SK-N-SH treated with all-trans-retinoic acid at 6 μM for 48 hours (cell line): ENCODE data around the gene BDNF.

Experiments
- ATAC-seq: fragments of 200-7000 bp; cut with Tn5 transposase; 3 replicates; pipeline ENCODE4 v1.9.1; 2020; ENCODE audit warnings: mild to moderate bottlenecking, moderate library complexity
- ARNTL ChIP-seq: fragments of 450-650 bp; formaldehyde crosslinking; IDR thresholded peaks from 2 replicates; pipeline ENCODE4 v1.5.0; 2020; ENCODE audit warnings: low read depth, mild to moderate bottlenecking, moderate library complexity, borderline replicate concordance
- BACH2 ChIP-seq: fragments of 250-450 bp; sonication (Bioruptor Pico); IDR thresholded peaks from 2 replicates; pipeline ENCODE4 v1.9.0; 2021; ENCODE audit warnings: mild to moderate bottlenecking, borderline replicate concordance
- CSDC2 ChIP-seq: fragments of 250-450 bp; sonication (Bioruptor Pico); IDR thresholded peaks from 2 replicates; pipeline ENCODE4 v1.5.0; 2020; ENCODE audit warnings: mild to moderate bottlenecking, moderate library complexity
- ESRRG ChIP-seq: fragments of 250-450 bp; sonication (Bioruptor Pico); IDR thresholded peaks from 2 replicates; pipeline ENCODE4 v1.6.1; 2021; ENCODE audit warnings: mild to moderate bottlenecking
- OSR1 ChIP-seq: fragments of 250-450 bp; sonication (Bioruptor Pico); IDR thresholded peaks from 2 replicates; pipeline ENCODE4 v1.8.0; 2022; ENCODE audit warnings: moderate library complexity, mild to moderate bottlenecking, inconsistent platforms
- PPARA ChIP-seq: fragments of 250-450 bp; sonication (Bioruptor Pico); IDR thresholded peaks from 2 replicates; pipeline ENCODE4 v1.5.0; 2020; ENCODE audit warnings: mild to moderate bottlenecking, borderline replicate concordance
- RARB ChIP-seq: fragments of 250-450 bp; sonication (Bioruptor Pico); IDR thresholded peaks from 2 replicates; pipeline ENCODE4 v1.8.0; 2021; ENCODE audit warnings: mild to moderate bottlenecking, moderate library complexity
- SNAI2 ChIP-seq: fragments of 250-450 bp; sonication (Bioruptor Pico); IDR thresholded peaks from 2 replicates; pipeline ENCODE4 v1.5.0; 2020; ENCODE audit warnings: mild to moderate bottlenecking, moderate library complexity
- TCF4 ChIP-seq: fragments of 250-450 bp; sonication (Bioruptor Pico); IDR thresholded peaks from 2 replicates; pipeline ENCODE4 v1.8.0; 2021; ENCODE audit warnings: mild to moderate bottlenecking, moderate library complexity, borderline replicate concordance
- TOX ChIP-seq: fragments of 250-450 bp; sonication (Bioruptor Pico); IDR thresholded peaks from 2 replicates; pipeline ENCODE4 v1.8.0; 2021; ENCODE audit warnings: mild to moderate bottlenecking, moderate library complexity, borderline replicate concordance
- ZC3H10 ChIP-seq: fragments of 250-450 bp; sonication (Bioruptor Pico); IDR thresholded peaks from 2 replicates; pipeline ENCODE4 v1.5.1; 2021; ENCODE audit warnings: mild to moderate bottlenecking, moderate library complexity
- ZFP30 ChIP-seq: fragments of 450-650 bp; formaldehyde crosslinking; IDR thresholded peaks from 2 replicates; pipeline ENCODE4 v1.5.0; 2022; ENCODE audit warnings: mild to moderate bottlenecking, moderate library complexity
- ZNF565 ChIP-seq: fragments of 450-650 bp; formaldehyde crosslinking; conservative IDR thresholded peaks from 2 replicates; pipeline ENCODE4 v1.5.0; 2020; ENCODE audit warnings: low read depth, mild to moderate bottlenecking, moderate library complexity
- ZNF70 ChIP-seq: fragments of 450-650 bp; formaldehyde crosslinking; IDR thresholded peaks from 2 replicates; pipeline ENCODE4 v1.5.0; 2020; ENCODE audit warnings: mild to moderate bottlenecking, moderate library complexity
- ZNF8 ChIP-seq: fragments of 450-650 bp; formaldehyde crosslinking; IDR thresholded peaks from 2 replicates; pipeline ENCODE4 v1.5.0; 2020; ENCODE audit warnings: mild to moderate bottlenecking, moderate library complexity
- TF ChIP-seq, protein P1 (sequence below): fragments of 250-450 bp; sonication (Bioruptor Pico); IDR thresholded peaks from 2 replicates; pipeline ENCODE4 v1.5.1; 2020; ENCODE audit warnings: low read depth, mild to moderate bottlenecking, moderate library complexity
- TF ChIP-seq, protein P2 (sequence below): fragments of 250-450 bp; sonication (Bioruptor Pico); IDR thresholded peaks from 2 replicates; pipeline ENCODE4 v1.8.0; 2020; ENCODE audit warnings: mild to moderate bottlenecking, moderate library complexity, borderline replicate concordance
- TF ChIP-seq, protein P3 (sequence below): fragments of 250-450 bp; sonication (Bioruptor Pico); IDR thresholded peaks from 2 replicates; pipeline ENCODE4 v1.5.1; 2021; ENCODE audit warnings: mild to moderate bottlenecking, moderate library complexity
- TF ChIP-seq, protein P4 (sequence below): fragments of 250-450 bp; sonication (Bioruptor Pico); IDR thresholded peaks from 2 replicates; pipeline ENCODE4 v1.5.0; 2020; ENCODE audit warnings: mild to moderate bottlenecking, moderate library complexity
- TF ChIP-seq, protein P5 (sequence below): fragments of 250-450 bp; sonication (Bioruptor Pico); IDR thresholded peaks from 2 replicates; pipeline ENCODE4 v1.8.0; 2021; ENCODE audit warnings: low read depth, mild to moderate bottlenecking, moderate library complexity, borderline replicate concordance

BDNF gene

DNA sequence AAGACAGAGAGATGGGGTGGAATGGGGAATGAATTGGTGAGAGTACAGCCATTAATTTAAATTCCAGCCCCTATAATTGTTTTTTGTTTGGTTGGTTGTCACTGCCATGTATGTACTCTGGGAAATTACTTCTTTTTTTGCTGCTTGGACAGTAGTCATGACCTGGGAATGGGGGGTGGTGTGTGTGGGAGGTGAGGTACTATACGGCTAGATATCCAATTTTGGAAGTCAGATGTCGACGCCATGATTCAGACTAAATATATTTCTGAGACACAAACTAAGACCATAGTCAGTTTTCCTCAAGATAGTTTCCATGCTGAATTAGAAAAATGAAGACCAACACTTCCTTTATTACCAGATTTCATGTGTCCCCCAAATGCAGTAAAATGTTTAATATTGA is 7.4 kb upstream of the BDNF start:
- no peak for TF ChIP-seq ZNF70 (CRISPR knock-in tag)
- TF ChIP-seq, protein P1, sequence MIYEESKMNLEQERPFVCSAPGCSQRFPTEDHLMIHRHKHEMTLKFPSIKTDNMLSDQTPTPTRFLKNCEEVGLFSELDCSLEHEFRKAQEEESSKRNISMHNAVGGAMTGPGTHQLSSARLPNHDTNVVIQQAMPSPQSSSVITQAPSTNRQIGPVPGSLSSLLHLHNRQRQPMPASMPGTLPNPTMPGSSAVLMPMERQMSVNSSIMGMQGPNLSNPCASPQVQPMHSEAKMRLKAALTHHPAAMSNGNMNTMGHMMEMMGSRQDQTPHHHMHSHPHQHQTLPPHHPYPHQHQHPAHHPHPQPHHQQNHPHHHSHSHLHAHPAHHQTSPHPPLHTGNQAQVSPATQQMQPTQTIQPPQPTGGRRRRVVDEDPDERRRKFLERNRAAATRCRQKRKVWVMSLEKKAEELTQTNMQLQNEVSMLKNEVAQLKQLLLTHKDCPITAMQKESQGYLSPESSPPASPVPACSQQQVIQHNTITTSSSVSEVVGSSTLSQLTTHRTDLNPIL (CRISPR knock-in tag) = no peak
- TF ChIP-seq CSDC2 = no peak
- no peak for TF ChIP-seq PPARA (CRISPR knock-in tag)
- no peak for ATAC-seq

DNA sequence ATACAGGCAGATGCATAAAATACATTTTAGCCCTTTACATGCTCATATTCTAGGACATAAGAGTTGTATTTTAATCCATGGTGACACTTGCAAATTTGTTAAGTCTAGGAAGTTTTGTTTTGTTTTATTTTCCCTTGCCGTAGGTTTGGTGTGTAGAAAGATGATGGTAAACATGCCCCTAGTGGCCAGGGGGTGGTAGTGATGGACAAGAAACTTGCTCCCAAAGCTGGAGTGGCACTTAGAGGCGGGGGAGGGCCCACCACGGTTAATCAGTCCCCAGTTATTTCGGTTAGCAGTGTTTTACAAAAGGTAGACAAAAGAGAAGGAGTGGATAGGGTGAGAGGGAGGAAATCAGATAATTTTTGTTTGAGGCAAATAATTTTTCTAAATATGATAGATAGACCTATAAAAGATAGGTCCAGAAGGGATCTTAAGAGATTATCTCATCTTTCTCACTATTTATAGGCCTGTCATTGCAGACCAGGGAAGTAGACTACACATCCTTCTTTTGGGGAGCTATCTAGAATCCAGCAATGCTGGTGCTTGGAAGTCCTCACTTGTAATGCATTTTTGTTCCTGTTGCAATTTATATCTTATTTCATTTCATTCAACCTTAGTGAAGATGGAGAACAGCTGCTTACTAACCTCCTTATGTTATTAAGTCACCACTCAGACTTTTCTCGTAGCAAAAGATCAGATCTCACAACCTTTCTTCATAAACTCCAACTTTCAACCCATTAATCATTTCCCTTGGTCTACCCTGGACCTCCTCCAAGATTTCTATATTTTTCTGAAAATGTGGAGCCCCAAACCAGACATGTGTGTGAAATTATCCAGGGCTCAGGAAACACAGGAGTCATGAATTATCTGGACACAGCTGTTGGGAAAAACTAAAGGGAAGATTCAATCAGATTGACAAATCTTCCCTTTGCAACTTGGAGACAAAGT is 5.9 kb upstream of the BDNF start:
- ATAC-seq = peak; percentile 63
- TF ChIP-seq TOX (CRISPR knock-in tag) (peak; percentile 94), CSDC2 (no peak), RARB (CRISPR knock-in tag) (peak; percentile 85; the same call in 1 of the 2 replicates), ZC3H10 (CRISPR knock-in tag) (peak; percentile 78)
- TF ChIP-seq, protein P2, sequence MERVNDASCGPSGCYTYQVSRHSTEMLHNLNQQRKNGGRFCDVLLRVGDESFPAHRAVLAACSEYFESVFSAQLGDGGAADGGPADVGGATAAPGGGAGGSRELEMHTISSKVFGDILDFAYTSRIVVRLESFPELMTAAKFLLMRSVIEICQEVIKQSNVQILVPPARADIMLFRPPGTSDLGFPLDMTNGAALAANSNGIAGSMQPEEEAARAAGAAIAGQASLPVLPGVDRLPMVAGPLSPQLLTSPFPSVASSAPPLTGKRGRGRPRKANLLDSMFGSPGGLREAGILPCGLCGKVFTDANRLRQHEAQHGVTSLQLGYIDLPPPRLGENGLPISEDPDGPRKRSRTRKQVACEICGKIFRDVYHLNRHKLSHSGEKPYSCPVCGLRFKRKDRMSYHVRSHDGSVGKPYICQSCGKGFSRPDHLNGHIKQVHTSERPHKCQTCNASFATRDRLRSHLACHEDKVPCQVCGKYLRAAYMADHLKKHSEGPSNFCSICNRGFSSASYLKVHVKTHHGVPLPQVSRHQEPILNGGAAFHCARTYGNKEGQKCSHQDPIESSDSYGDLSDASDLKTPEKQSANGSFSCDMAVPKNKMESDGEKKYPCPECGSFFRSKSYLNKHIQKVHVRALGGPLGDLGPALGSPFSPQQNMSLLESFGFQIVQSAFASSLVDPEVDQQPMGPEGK = peak; percentile 16; the same call in 1 of the 2 replicates
- TF ChIP-seq, all 23 proteins: peak for 4

DNA sequence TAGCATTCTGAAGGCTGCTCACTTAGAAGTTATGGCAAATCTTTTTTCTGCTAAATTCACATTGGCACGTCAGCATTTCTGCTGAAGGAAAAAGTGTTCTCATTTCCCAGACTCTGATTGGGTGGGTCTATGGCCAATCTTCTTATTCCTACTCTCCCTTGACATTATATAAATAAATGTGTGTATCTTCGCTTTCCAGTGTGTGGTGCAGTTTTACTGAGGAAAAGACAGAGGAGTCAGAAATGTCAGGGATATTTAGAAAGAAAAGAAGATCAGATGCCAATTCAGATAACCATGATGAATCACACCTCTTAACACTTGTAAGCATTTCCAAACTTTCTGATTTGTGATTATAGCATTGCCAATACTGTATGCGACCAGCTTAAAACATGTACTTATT is 3.2 kb upstream of the BDNF start:
- no peak for ATAC-seq
- TF ChIP-seq ZFP30 (CRISPR knock-in tag) (no peak), OSR1 (CRISPR knock-in tag) (no peak), ZNF8 (CRISPR knock-in tag) (no peak), RARB (CRISPR knock-in tag) (no peak), CSDC2 (no peak), PPARA (CRISPR knock-in tag) (no peak)

DNA sequence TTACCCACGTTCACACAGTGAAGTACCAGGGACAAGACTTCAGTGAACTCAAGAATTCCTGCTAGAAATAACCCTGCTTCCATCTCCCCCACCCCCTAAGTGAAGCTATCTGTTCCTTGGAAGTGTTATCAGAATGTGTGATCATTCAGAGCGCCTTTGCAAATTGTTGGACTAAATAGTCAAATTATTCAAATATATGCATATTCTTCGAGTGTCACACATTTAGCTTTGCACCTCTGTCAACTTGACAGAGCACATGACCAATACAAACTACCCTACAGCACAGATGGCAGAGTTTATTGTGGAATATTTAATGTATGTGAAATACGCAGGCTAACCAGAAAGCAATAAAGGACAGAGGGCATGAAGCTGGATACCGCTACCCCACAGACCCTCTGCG is 2.6 kb upstream of the BDNF start:
- TF ChIP-seq ZNF8 (CRISPR knock-in tag) (no peak), SNAI2 (CRISPR knock-in tag) (no peak), ESRRG (CRISPR knock-in tag) (no peak), CSDC2 (no peak), ZC3H10 (CRISPR knock-in tag) (no peak), BACH2 (no peak), RARB (CRISPR knock-in tag) (no peak), TOX (CRISPR knock-in tag) (no peak), PPARA (CRISPR knock-in tag) (no peak), ARNTL (no peak), ZNF70 (CRISPR knock-in tag) (no peak), OSR1 (CRISPR knock-in tag) (no peak), ZFP30 (CRISPR knock-in tag) (no peak), ZNF565 (no peak), TCF4 (CRISPR knock-in tag) (no peak)
- TF ChIP-seq, protein P3, sequence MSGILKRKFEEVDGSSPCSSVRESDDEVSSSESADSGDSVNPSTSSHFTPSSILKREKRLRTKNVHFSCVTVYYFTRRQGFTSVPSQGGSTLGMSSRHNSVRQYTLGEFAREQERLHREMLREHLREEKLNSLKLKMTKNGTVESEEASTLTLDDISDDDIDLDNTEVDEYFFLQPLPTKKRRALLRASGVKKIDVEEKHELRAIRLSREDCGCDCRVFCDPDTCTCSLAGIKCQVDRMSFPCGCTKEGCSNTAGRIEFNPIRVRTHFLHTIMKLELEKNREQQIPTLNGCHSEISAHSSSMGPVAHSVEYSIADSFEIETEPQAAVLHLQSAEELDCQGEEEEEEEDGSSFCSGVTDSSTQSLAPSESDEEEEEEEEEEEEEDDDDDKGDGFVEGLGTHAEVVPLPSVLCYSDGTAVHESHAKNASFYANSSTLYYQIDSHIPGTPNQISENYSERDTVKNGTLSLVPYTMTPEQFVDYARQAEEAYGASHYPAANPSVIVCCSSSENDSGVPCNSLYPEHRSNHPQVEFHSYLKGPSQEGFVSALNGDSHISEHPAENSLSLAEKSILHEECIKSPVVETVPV (CRISPR knock-in tag) = no peak
- TF ChIP-seq, protein P4, sequence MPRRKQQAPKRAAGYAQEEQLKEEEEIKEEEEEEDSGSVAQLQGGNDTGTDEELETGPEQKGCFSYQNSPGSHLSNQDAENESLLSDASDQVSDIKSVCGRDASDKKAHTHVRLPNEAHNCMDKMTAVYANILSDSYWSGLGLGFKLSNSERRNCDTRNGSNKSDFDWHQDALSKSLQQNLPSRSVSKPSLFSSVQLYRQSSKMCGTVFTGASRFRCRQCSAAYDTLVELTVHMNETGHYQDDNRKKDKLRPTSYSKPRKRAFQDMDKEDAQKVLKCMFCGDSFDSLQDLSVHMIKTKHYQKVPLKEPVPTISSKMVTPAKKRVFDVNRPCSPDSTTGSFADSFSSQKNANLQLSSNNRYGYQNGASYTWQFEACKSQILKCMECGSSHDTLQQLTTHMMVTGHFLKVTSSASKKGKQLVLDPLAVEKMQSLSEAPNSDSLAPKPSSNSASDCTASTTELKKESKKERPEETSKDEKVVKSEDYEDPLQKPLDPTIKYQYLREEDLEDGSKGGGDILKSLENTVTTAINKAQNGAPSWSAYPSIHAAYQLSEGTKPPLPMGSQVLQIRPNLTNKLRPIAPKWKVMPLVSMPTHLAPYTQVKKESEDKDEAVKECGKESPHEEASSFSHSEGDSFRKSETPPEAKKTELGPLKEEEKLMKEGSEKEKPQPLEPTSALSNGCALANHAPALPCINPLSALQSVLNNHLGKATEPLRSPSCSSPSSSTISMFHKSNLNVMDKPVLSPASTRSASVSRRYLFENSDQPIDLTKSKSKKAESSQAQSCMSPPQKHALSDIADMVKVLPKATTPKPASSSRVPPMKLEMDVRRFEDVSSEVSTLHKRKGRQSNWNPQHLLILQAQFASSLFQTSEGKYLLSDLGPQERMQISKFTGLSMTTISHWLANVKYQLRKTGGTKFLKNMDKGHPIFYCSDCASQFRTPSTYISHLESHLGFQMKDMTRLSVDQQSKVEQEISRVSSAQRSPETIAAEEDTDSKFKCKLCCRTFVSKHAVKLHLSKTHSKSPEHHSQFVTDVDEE (CRISPR knock-in tag) = no peak
- TF ChIP-seq, protein P5, sequence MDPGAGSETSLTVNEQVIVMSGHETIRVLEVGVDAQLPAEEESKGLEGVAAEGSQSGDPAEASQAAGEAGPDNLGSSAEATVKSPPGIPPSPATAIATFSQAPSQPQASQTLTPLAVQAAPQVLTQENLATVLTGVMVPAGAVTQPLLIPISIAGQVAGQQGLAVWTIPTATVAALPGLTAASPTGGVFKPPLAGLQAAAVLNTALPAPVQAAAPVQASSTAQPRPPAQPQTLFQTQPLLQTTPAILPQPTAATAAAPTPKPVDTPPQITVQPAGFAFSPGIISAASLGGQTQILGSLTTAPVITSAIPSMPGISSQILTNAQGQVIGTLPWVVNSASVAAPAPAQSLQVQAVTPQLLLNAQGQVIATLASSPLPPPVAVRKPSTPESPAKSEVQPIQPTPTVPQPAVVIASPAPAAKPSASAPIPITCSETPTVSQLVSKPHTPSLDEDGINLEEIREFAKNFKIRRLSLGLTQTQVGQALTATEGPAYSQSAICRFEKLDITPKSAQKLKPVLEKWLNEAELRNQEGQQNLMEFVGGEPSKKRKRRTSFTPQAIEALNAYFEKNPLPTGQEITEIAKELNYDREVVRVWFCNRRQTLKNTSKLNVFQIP (CRISPR knock-in tag) = no peak
- TF ChIP-seq, protein P2 = no peak
- no peak for ATAC-seq
